ENCODE measurements around the gene C14orf119. TPM values are rescaled to one million over a fixed set of nuclear protein-coding genes. Genes with fewer than 3 reads are reported as not detected.

Gene C14orf119
- total RNA-seq, 1 experiment from 2014 or later, result 39.6 TPM

DNA sequence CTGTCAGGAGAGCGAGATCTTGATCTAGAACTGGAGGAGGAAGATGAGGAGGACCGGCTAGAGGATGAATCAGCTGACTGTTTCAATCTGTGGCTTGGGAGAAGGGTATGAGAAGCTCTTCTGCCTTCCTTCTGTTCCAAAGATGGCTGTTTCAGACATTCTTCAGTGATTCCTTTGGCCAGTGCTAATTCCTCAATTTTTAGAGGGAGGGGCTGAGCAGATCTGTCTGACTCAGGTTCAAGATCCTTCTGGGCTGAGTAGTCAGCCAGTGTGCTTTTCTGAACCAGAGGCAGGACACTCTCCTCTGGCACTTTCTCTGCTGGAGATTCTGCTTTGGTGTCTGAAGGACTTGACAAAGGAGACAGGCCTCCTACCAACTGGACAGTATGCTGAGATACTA lies 15.6 kb upstream of the C14orf119 start:
- BruUV-seq (replicated peaks), result no TSS peak
- H3K9me3 ChIP-seq (ENCODE audit: control insufficient read depth, insufficient read depth, low read depth, low read length), result no peaks in the 10 kb centered on the region
- H3K4me3 ChIP-seq (ENCODE audit: low read depth in 2 of 2, low read length in 2 of 2), result no peak overlapping the region
- peaks cover 13% of the 10 kb centered on the region for H3K4me1 ChIP-seq (ENCODE audit: control insufficient read depth, insufficient read depth, low read length)
- TF ChIP-seq SIN3A (IDR thresholded peaks at IDR 0.05; ENCODE audit: borderline replicate concordance, insufficient read depth, low read depth, low read length), result no peak
- no peak for TF ChIP-seq REST (IDR thresholded peaks at IDR 0.05; ENCODE audit: insufficient read depth in 1 of 2, low read depth in 2 of 2, low read length in 1 of 2)
- no peak for TF ChIP-seq POLR2AphosphoS5 (IDR thresholded peaks at IDR 0.05; ENCODE audit: low read depth, low read length)
- TF ChIP-seq, protein P1, sequence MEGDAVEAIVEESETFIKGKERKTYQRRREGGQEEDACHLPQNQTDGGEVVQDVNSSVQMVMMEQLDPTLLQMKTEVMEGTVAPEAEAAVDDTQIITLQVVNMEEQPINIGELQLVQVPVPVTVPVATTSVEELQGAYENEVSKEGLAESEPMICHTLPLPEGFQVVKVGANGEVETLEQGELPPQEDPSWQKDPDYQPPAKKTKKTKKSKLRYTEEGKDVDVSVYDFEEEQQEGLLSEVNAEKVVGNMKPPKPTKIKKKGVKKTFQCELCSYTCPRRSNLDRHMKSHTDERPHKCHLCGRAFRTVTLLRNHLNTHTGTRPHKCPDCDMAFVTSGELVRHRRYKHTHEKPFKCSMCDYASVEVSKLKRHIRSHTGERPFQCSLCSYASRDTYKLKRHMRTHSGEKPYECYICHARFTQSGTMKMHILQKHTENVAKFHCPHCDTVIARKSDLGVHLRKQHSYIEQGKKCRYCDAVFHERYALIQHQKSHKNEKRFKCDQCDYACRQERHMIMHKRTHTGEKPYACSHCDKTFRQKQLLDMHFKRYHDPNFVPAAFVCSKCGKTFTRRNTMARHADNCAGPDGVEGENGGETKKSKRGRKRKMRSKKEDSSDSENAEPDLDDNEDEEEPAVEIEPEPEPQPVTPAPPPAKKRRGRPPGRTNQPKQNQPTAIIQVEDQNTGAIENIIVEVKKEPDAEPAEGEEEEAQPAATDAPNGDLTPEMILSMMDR (IDR thresholded peaks at IDR 0.05), result no peak
- no peak for TF ChIP-seq TCF7L2 (IDR thresholded peaks at IDR 0.05; ENCODE audit: low read depth, low read length)
- H3K36me3 ChIP-seq (ENCODE audit: control insufficient read depth, insufficient read depth, low read length), result peaks cover 44% of the 10 kb centered on the region
- intact Hi-C loops (cut with micrococcal nuclease; ENCODE audit: unreplicated experiment), result no loop called here
- H3K27me3 ChIP-seq (ENCODE audit: control insufficient read depth, insufficient read depth, low read length), result no peaks in the 10 kb centered on the region
- DNase-seq (ENCODE audit: low read depth, low spot score), result no peak
- H3K27ac ChIP-seq (ENCODE audit: low read length), result peak overlapping the region; percentile 72
- no peak for ATAC-seq
- ChIA-PET POLR2A (no interaction called here), CTCF (no interaction called here)
- in situ Hi-C loops (cut with HindIII; ENCODE audit: low pct_unique_long_range_greater_than_20kb, low sequenced_read_pairs), result no loop called here

DNA sequence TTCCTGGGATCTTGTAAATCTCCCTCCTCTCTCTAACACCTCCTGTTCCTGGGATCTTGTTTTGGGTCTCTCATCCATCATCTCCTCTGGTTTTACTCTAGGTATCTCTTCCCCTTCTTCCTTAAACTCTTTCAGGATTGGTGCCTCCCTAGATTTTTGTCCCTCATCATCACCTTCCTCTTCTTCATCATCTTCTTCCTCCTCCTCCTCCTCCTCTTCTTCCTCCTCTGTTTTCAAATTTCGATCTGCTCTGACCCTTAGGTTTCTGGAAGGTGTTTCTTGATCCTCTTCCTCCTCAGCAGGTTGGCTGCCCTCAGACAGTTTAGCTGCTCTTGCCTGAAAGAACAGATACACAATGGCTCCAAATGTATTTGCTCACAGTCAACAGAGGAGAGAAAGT lies 14.8 kb upstream of the C14orf119 start:
- in situ Hi-C loops (cut with HindIII; ENCODE audit: low pct_unique_long_range_greater_than_20kb, low sequenced_read_pairs) (no loop called here), intact Hi-C loops (cut with micrococcal nuclease; ENCODE audit: unreplicated experiment) (no loop called here)
- ChIA-PET POLR2A (no interaction called here), CTCF (interaction anchor here (0.6 kb wide), 1 partner anchor 10 kb away, joined by 3 read pairs; no protein-coding TSS in a partner anchor)
- no TSS peak for BruUV-seq (replicated peaks)
- no peak for DNase-seq (ENCODE audit: low read depth, low spot score)
- peaks cover 44% of the 10 kb centered on the region for H3K36me3 ChIP-seq (ENCODE audit: control insufficient read depth, insufficient read depth, low read length)
- no peak overlapping the region for H3K4me3 ChIP-seq (ENCODE audit: low read depth in 2 of 2, low read length in 2 of 2)
- peaks cover 13% of the 10 kb centered on the region for H3K4me1 ChIP-seq (ENCODE audit: control insufficient read depth, insufficient read depth, low read length)
- no peaks in the 10 kb centered on the region for H3K9me3 ChIP-seq (ENCODE audit: control insufficient read depth, insufficient read depth, low read depth, low read length)
- no peak for ATAC-seq
- TF ChIP-seq, protein P1 (IDR thresholded peaks at IDR 0.05), result no peak
- no peak for TF ChIP-seq TCF7L2 (IDR thresholded peaks at IDR 0.05; ENCODE audit: low read depth, low read length)
- TF ChIP-seq POLR2AphosphoS5 (IDR thresholded peaks at IDR 0.05; ENCODE audit: low read depth, low read length), result no peak
- no peak overlapping the region for H3K27ac ChIP-seq (ENCODE audit: low read length)
- H3K27me3 ChIP-seq (ENCODE audit: control insufficient read depth, insufficient read depth, low read length), result no peaks in the 10 kb centered on the region

Measured in Panc1 (cell line).